Measurements from ENCODE around the gene PDE6B. TPM values are rescaled to one million over a fixed set of nuclear protein-coding genes. Genes with fewer than 3 reads are reported as not detected.

Gene PDE6B
- total RNA-seq, 4 donors from 2014 or later = not detected

GRCh38 chr4:706834-707598 lies 81.6 kb downstream of the PDE6B start:
- intact Hi-C loops (cut with DNase I; ENCODE audit: low total_unique reads) = no loop called here
- no peak for DNase-seq
- in situ Hi-C loops (cut with MboI; ENCODE audit: low sequenced_read_pairs in 4 of 4) = no loop called here
- peak overlapping the region in 1 of 4 donors; percentile 0 for H3K27ac ChIP-seq
- H3K27me3 ChIP-seq = no peaks in the 10 kb centered on the region
- H3K9me3 ChIP-seq = no peaks in the 10 kb centered on the region
- TF ChIP-seq POLR2A (IDR thresholded peaks at IDR 0.05) (no peak), CTCF (IDR thresholded peaks at IDR 0.05 in 4 of 5, conservative IDR thresholded peaks at IDR 0.05 in 1 of 5) (no peak)
- H3K4me1 ChIP-seq = peaks cover 21 to 28% of the 10 kb centered on the region in 2 donors
- no peaks in the 10 kb centered on the region for H3K36me3 ChIP-seq
- peak overlapping the region; percentile 79 to 97 (median 87) for H3K4me3 ChIP-seq
- no peak for ATAC-seq

- intact Hi-C loops (cut with DNase I; ENCODE audit: low total_unique reads) (no loop called here), in situ Hi-C loops (cut with MboI; ENCODE audit: low sequenced_read_pairs in 4 of 4) (no loop called here)
- TF ChIP-seq POLR2A (IDR thresholded peaks at IDR 0.05) = no peak
- TF ChIP-seq CTCF (IDR thresholded peaks at IDR 0.05 in 4 of 5, conservative IDR thresholded peaks at IDR 0.05 in 1 of 5) = no peak
- Histone ChIP-seq H3K27me3 (no peaks in the 10 kb centered on the region), H3K4me1 (peaks cover 21 to 28% of the 10 kb centered on the region in 2 donors), H3K9me3 (no peaks in the 10 kb centered on the region), H3K4me3 (no peak overlapping the region), H3K27ac (no peak overlapping the region), H3K36me3 (no peaks in the 10 kb centered on the region)
- DNase-seq (no peak), ATAC-seq (no peak)
Measured at GRCh38 chr4:707929-708630, 82.7 kb downstream of the PDE6B start.

GRCh38 chr4:708631-708933 lies 83.2 kb downstream of the PDE6B start:
- intact Hi-C loops (cut with DNase I; ENCODE audit: low total_unique reads) = no loop called here
- peaks cover 21 to 28% of the 10 kb centered on the region in 2 donors for H3K4me1 ChIP-seq
- TF ChIP-seq POLR2A (IDR thresholded peaks at IDR 0.05) (no peak), CTCF (IDR thresholded peaks at IDR 0.05 in 4 of 5, conservative IDR thresholded peaks at IDR 0.05 in 1 of 5) (no peak)
- ATAC-seq (no peak), DNase-seq (no peak)
- H3K27me3 ChIP-seq = no peaks in the 10 kb centered on the region
- H3K27ac ChIP-seq = no peak overlapping the region
- no peaks in the 10 kb centered on the region for H3K9me3 ChIP-seq
- H3K4me3 ChIP-seq = no peak overlapping the region
- in situ Hi-C loops (cut with MboI; ENCODE audit: low sequenced_read_pairs in 4 of 4) = no loop called here
- H3K36me3 ChIP-seq = no peaks in the 10 kb centered on the region

- ATAC-seq = no peak
- intact Hi-C loops (cut with DNase I; ENCODE audit: low total_unique reads) = no loop called here
- TF ChIP-seq CTCF (IDR thresholded peaks at IDR 0.05 in 4 of 5, conservative IDR thresholded peaks at IDR 0.05 in 1 of 5) (no peak), POLR2A (IDR thresholded peaks at IDR 0.05) (no peak)
- in situ Hi-C loops (cut with MboI; ENCODE audit: low sequenced_read_pairs in 4 of 4) = no loop called here
- Histone ChIP-seq H3K27me3 (no peaks in the 10 kb centered on the region), H3K4me3 (no peak overlapping the region), H3K9me3 (no peaks in the 10 kb centered on the region), H3K36me3 (no peaks in the 10 kb centered on the region), H3K4me1 (peaks cover 21 to 28% of the 10 kb centered on the region in 2 donors), H3K27ac (no peak overlapping the region)
- no peak for DNase-seq
Measured at GRCh38 chr4:709348-709747, 84.0 kb downstream of the PDE6B start.

Measured in gastrocnemius medialis (tissue), 4 donors.